ENCODE measurements around the gene WNT4.

The WNT4 gene

GRCh38 chr1:22163137-22163536, 20.2 kb upstream of the WNT4 start:
- DNase-seq = no peak

- no peak for DNase-seq
Measured at GRCh38 chr1:22159891-22160290, 17.0 kb upstream of the WNT4 start.

- no peak for DNase-seq
Measured at GRCh38 chr1:22158654-22159053, 15.8 kb upstream of the WNT4 start.

- no peak for DNase-seq
Measured at GRCh38 chr1:22157359-22157966, 14.6 kb upstream of the WNT4 start.

GRCh38 chr1:22155517-22155916, 12.6 kb upstream of the WNT4 start:
- no peak for DNase-seq

GRCh38 chr1:22154626-22155025, 11.7 kb upstream of the WNT4 start:
- DNase-seq = no peak

- no peak for DNase-seq
Measured at GRCh38 chr1:22153660-22154437, 11.0 kb upstream of the WNT4 start.

- no peak for DNase-seq
Measured at GRCh38 chr1:22150923-22151322, 8.0 kb upstream of the WNT4 start.

GRCh38 chr1:22142315-22143064, 407 bp downstream of the WNT4 start:
- no peak for DNase-seq

GRCh38 chr1:22141554-22142314, 1.2 kb downstream of the WNT4 start:
- no peak for DNase-seq

- no peak for DNase-seq
Measured at GRCh38 chr1:22140694-22141093, 2.2 kb downstream of the WNT4 start.

- no peak for DNase-seq
Measured at GRCh38 chr1:22139817-22140216, 3.1 kb downstream of the WNT4 start.

- DNase-seq = no peak
Measured at GRCh38 chr1:22139066-22139594, 3.8 kb downstream of the WNT4 start.

- no peak for DNase-seq
Measured at GRCh38 chr1:22137004-22137720, 5.7 kb downstream of the WNT4 start.

GRCh38 chr1:22133931-22134324, 9.0 kb downstream of the WNT4 start:
- DNase-seq = no peak

- DNase-seq = no peak
Measured at GRCh38 chr1:22133247-22133930, 9.5 kb downstream of the WNT4 start.

GRCh38 chr1:22132517-22133235, 10.2 kb downstream of the WNT4 start:
- no peak for DNase-seq

- peak; percentile 7 for DNase-seq
Measured at GRCh38 chr1:22131875-22132486, 10.9 kb downstream of the WNT4 start.

GRCh38 chr1:22131062-22131461, 11.8 kb downstream of the WNT4 start:
- DNase-seq = no peak

- no peak for DNase-seq
Measured at GRCh38 chr1:22129501-22130117, 13.3 kb downstream of the WNT4 start.

All from stimulated activated naive CD4-positive, alpha-beta T cell treated with Interleukin-2 at 50 U/mL for 16 hours (primary cell).